GM12878 (cell line): ENCODE data around the gene ADAT3. TPM values are rescaled to one million over a fixed set of nuclear protein-coding genes. Genes with fewer than 3 reads are reported as not detected.
"Not testable (repeated sequence)": the region's sequence is repeated elsewhere in the genome, so short reads cannot be mapped to it uniquely, and the experiment has no call there.

Experiments used
- ATAC-seq: fragments of 200-7000 bp; cut with Tn5 transposase; 3 replicates; pipeline ENCODE4 v1.9.1; 2020; ENCODE audit warnings: mild to moderate bottlenecking, moderate library complexity
- BruUV-seq: library from RNA; stranded (reverse); fragments of 400-500 nt; replicated peaks from 2 replicates; lab custom pipeline; 2021; lab: Mats Ljungman, UMichigan
- CTCF ChIA-PET: fragments of 300-600 bp; sonication (Branson Sonifier 250); formaldehyde crosslinking; extraction: SDS; loops from one replicate; lab custom pipeline; 2021; ENCODE audit warnings: inconsistent platforms; lab: Yijun Ruan, JAX
- POLR2A ChIA-PET: fragments of 350-600 bp; formaldehyde crosslinking; extraction: SDS; loops from one replicate; lab custom pipeline; 2021; ENCODE audit warnings: inconsistent platforms; lab: Charles Lee
- RAD21 ChIA-PET: fragments of 300-600 bp; sonication (Branson Sonifier 250); formaldehyde crosslinking; loops from one replicate; lab custom pipeline; 2023; ENCODE audit warnings: antibody characterized with exemption; ENCODE audit not compliant: unreplicated experiment; lab: Charles Lee
- SMC1A ChIA-PET: fragments of 300-600 bp; sonication (Branson Sonifier 250); formaldehyde crosslinking; loops from one replicate; lab custom pipeline; 2023; ENCODE audit not compliant: unreplicated experiment, uncharacterized antibody; lab: Charles Lee
- DNase-seq: peaks from one replicate; pipeline ENCODE4 v3.0.0-alpha.2; 2011; ENCODE audit warnings: low read depth, low spot score
- FAIRE-seq: peaks from 3 replicates; lab custom pipeline; 2011; peaks lifted over from hg19 to GRCh38; lab: Jason Lieb, UNC
- H2AFZ ChIP-seq: 2 replicates; pipeline ENCODE4 v1.6.0; 2011; ENCODE audit warnings: low read depth, low read length, control low read depth; ENCODE audit not compliant: control insufficient read depth
- H3K27ac ChIP-seq: 2 replicates; pipeline ENCODE4 v1.5.1; 2011; ENCODE audit warnings: control low read depth; ENCODE audit not compliant: control insufficient read depth, insufficient read depth
- H3K27me3 ChIP-seq, 2 experiments: replicated peaks in 1 of 2; 2 replicates each; pipeline versions ENCODE4 v1.6.0 to v1.6.1; 2011; ENCODE audit warnings: low read length in 1 of 2; ENCODE audit not compliant: control insufficient read depth in 2 of 2, insufficient read depth in 2 of 2
- H3K36me3 ChIP-seq, 2 experiments: 2 replicates each; pipeline ENCODE4 v1.5.1; 2011; ENCODE audit warnings: low read length in 1 of 2; ENCODE audit not compliant: control insufficient read depth in 2 of 2, insufficient read depth in 2 of 2
- H3K4me1 ChIP-seq: 2 replicates; pipeline ENCODE4 v1.6.1; 2011; ENCODE audit warnings: mild to moderate bottlenecking, low read length, moderate library complexity, mixed read lengths; ENCODE audit not compliant: control insufficient read depth, insufficient read depth
- H3K4me2 ChIP-seq: 2 replicates; pipeline ENCODE4 v1.6.0; 2011; ENCODE audit warnings: control low read depth; ENCODE audit not compliant: control insufficient read depth, insufficient read depth
- H3K4me3 ChIP-seq: fragments of 200-600 bp; sonication (generic); 2 replicates; pipeline ENCODE4 v1.5.1; 2016
- H3K79me2 ChIP-seq: 2 replicates; pipeline ENCODE4 v1.6.0; 2011; ENCODE audit warnings: low read length; ENCODE audit not compliant: control insufficient read depth, insufficient read depth
- H3K9ac ChIP-seq: 2 replicates; pipeline ENCODE4 v1.8.0; 2011; ENCODE audit warnings: low read length, control low read depth, mixed read lengths; ENCODE audit not compliant: control insufficient read depth, insufficient read depth
- H3K9me3 ChIP-seq: replicated peaks from 3 replicates; pipeline ENCODE4 v1.5.1; 2011; ENCODE audit warnings: mild to moderate bottlenecking, low read length; ENCODE audit not compliant: control insufficient read depth, insufficient read depth
- H4K20me1 ChIP-seq: 2 replicates; pipeline ENCODE4 v1.6.0; 2011; ENCODE audit not compliant: control insufficient read depth, insufficient read depth
- WGBS: methylation state at CpG from one replicate; pipeline ENCODE4 v1.1.6; 2016; ENCODE audit warnings: low lambda C conversion rate; ENCODE audit not compliant: insufficient replicate concordance, insufficient coverage; ENCODE audit errors: missing lambda C conversion rate; 5-methylcytosine and 5-hydroxymethylcytosine counted together
- in situ Hi-C: fragments of 300-500 bp; cut with MboI; formaldehyde crosslinking; loops from 9 replicates; pipeline ENCODE4 v1.14.3; 2018; ENCODE audit warnings: mixed read lengths
- intact Hi-C: fragments of 100-400 bp; cut with micrococcal nuclease; formaldehyde crosslinking; loops from one replicate; pipeline ENCODE4 v1.14.2; 2022; ENCODE audit not compliant: unreplicated experiment
- polyA plus RNA-seq, 11 experiments: library from polyadenylated mRNA; depleted of rRNA in 4 of 11; unstranded in 6 of 11; stranded (reverse) in 5 of 11; fragments of >200 nt; fragmentation: Nextera tagmentation in 4 of 11; fragmentation: Illumina TruSeq in 1 of 11; extraction: Ambion mirVana in 4 of 11; extraction: Trizol in 1 of 11; gene quantifications; 1 replicate in 1 of 11; 2 replicates in 10 of 11; pipeline versions ENCODE4 v1.2.1 to v1.2.3, GENCODE V29; 2011 to 2016; ENCODE audit warnings: inconsistent platforms in 2 of 11, missing spikeins in 2 of 11, low read depth in 1 of 11
- total RNA-seq, 4 experiments: library from RNA; depleted of rRNA in 3 of 4; stranded (reverse); fragments of >200 nt in 3 of 4; fragmentation: Illumina TruSeq in 1 of 4; extraction: Trizol in 1 of 4; gene quantifications; 2 replicates each; pipeline versions ENCODE4 v1.2.1 to v1.2.3, GENCODE V29; 2013 to 2021

Gene ADAT3
- total and polyA plus RNA-seq, 10 of the 15 experiments (the other 5 are each of a cell fraction or from before 2014, with no cell fraction given) = 0.27 to 11.8 (median 7.7) TPM; not detected in 3

- SMC1A ChIA-PET, FAIRE-seq, H3K4me3 ChIP-seq, DNase-seq, H2AFZ ChIP-seq, H3K36me3 ChIP-seq, POLR2A ChIA-PET, H3K27me3 ChIP-seq, ATAC-seq, RAD21 ChIA-PET, H3K9me3 ChIP-seq, intact Hi-C loops, BruUV-seq, in situ Hi-C loops, H3K4me2 ChIP-seq, CTCF ChIA-PET, H3K9ac ChIP-seq, H4K20me1 ChIP-seq, H3K27ac ChIP-seq: not testable (repeated sequence)
- H3K4me1 ChIP-seq = peaks cover 20% of the 10 kb centered on the region
- WGBS = 66% methylated on average over 7 of the region's 8 CpGs
- H3K79me2 ChIP-seq = peaks cover 43% of the 10 kb centered on the region
These were observed 26.6 kb upstream of the ADAT3 start for GRCh38 chr19:1878583-1878982.

- H4K20me1 ChIP-seq, H3K9ac ChIP-seq, FAIRE-seq, H3K4me3 ChIP-seq, SMC1A ChIA-PET, RAD21 ChIA-PET, CTCF ChIA-PET, ATAC-seq, BruUV-seq, DNase-seq, in situ Hi-C loops, POLR2A ChIA-PET, H3K9me3 ChIP-seq, intact Hi-C loops, H3K4me2 ChIP-seq, H2AFZ ChIP-seq, H3K27me3 ChIP-seq, H3K27ac ChIP-seq, H3K36me3 ChIP-seq: not testable (repeated sequence)
- Histone ChIP-seq H3K4me1 (peaks cover 24% of the 10 kb centered on the region), H3K79me2 (peaks cover 43% of the 10 kb centered on the region)
- WGBS = 83% methylated on average over 13 of the region's 17 CpGs
These were observed 25.2 kb upstream of the ADAT3 start for GRCh38 chr19:1879982-1880381.
